Panc1 (cell line): ENCODE results near the gene NECTIN1. TPM values are rescaled to one million over a fixed set of nuclear protein-coding genes. Genes with fewer than 3 reads are reported as not detected.

Experiments
- ATAC-seq: fragments of 200-7000 bp; cut with Tn5 transposase; 2 replicates; pipeline ENCODE4 v1.9.1; 2020; ENCODE audit warnings: mild to moderate bottlenecking, moderate library complexity
- BruUV-seq: library from RNA; stranded (reverse); fragments of 400-500 nt; replicated peaks from 2 replicates; lab custom pipeline; 2021; lab: Mats Ljungman, UMichigan
- CTCF ChIA-PET: fragments of 300-600 bp; sonication (Branson Sonifier 250); formaldehyde crosslinking; loops from one replicate; lab custom pipeline; 2022; ENCODE audit warnings: antibody characterized with exemption; lab: Charles Lee
- POLR2A ChIA-PET: fragments of 300-600 bp; sonication (Branson Sonifier 250); formaldehyde crosslinking; loops from one replicate; lab custom pipeline; 2022; ENCODE audit warnings: antibody characterized with exemption; lab: Charles Lee
- DNase-seq: peaks from one replicate; pipeline ENCODE4 v3.0.0-alpha.2; 2010; ENCODE audit warnings: low read depth, low spot score
- H3K27ac ChIP-seq: 2 replicates; pipeline ENCODE4 v1.5.1; 2011; ENCODE audit warnings: mild to moderate bottlenecking, low read length, inconsistent platforms
- H3K27me3 ChIP-seq: fragments of 200-500 bp; sonication (Bioruptor generic); 2 replicates; pipeline ENCODE4 v1.6.0; 2014; ENCODE audit warnings: low read length, inconsistent platforms; ENCODE audit not compliant: control insufficient read depth, insufficient read depth
- H3K36me3 ChIP-seq: fragments of 200-500 bp; sonication (Bioruptor generic); 2 replicates; pipeline ENCODE4 v1.5.1; 2014; ENCODE audit warnings: inconsistent platforms, mild to moderate bottlenecking, low read length, moderate library complexity; ENCODE audit not compliant: control insufficient read depth, insufficient read depth
- H3K4me1 ChIP-seq: 2 replicates; pipeline ENCODE4 v1.5.1; 2011; ENCODE audit warnings: inconsistent platforms, mild to moderate bottlenecking, low read length, moderate library complexity; ENCODE audit not compliant: control insufficient read depth, insufficient read depth
- H3K4me3 ChIP-seq, 2 experiments: 2 replicates each; pipeline ENCODE4 v1.5.1; 2011 to 2012; ENCODE audit warnings: low read depth in 2 of 2, low read length in 2 of 2, mild to moderate bottlenecking in 2 of 2, inconsistent platforms in 1 of 2, moderate library complexity in 1 of 2
- H3K9me3 ChIP-seq: fragments of 200-500 bp; sonication (Bioruptor generic); 2 replicates; pipeline ENCODE4 v1.5.1; 2014; ENCODE audit warnings: low read depth, mild to moderate bottlenecking, inconsistent platforms, low read length, moderate library complexity; ENCODE audit not compliant: control insufficient read depth, insufficient read depth
- POLR2AphosphoS5 ChIP-seq: IDR thresholded peaks from 2 replicates; pipeline ENCODE4 v1.6.1; 2012; ENCODE audit warnings: mild to moderate bottlenecking, low read depth, low read length, moderate library complexity
- REST ChIP-seq, 2 experiments: IDR thresholded peaks; 2 replicates each; pipeline ENCODE4 v1.6.1; 2011 to 2012; ENCODE audit warnings: low read depth in 2 of 2, control low read depth in 1 of 2, low read length in 1 of 2, mild to moderate bottlenecking in 1 of 2, moderate library complexity in 1 of 2; ENCODE audit not compliant: insufficient read depth in 1 of 2
- SIN3A ChIP-seq: IDR thresholded peaks from 2 replicates; pipeline ENCODE4 v1.6.1; 2012; ENCODE audit warnings: low read depth, mild to moderate bottlenecking, low read length, moderate library complexity, borderline replicate concordance; ENCODE audit not compliant: insufficient read depth
- TCF7L2 ChIP-seq: IDR thresholded peaks from 2 replicates; pipeline ENCODE4 v1.6.1; 2011; ENCODE audit warnings: mild to moderate bottlenecking, low read depth, low read length, inconsistent platforms
- in situ Hi-C: cut with HindIII; loops from 2 replicates; pipeline ENCODE4 v1.10.0; 2016; ENCODE audit warnings: low sequenced_read_pairs, low pct_unique_long_range_greater_than_20kb
- intact Hi-C: fragments of 100-400 bp; cut with micrococcal nuclease; formaldehyde crosslinking; loops from one replicate; pipeline ENCODE4 v1.10.0; 2022; ENCODE audit not compliant: unreplicated experiment
- total RNA-seq: library from RNA; stranded (reverse); gene quantifications from one replicate; pipeline ENCODE4 v1.2.1, GENCODE V29; 2021; ENCODE audit not compliant: unreplicated experiment
- TF ChIP-seq, protein P1 (sequence below): fragments of 450-650 bp; IDR thresholded peaks from 2 replicates; pipeline ENCODE4 v1.5.1; 2017; ENCODE audit warnings: mild to moderate bottlenecking

NECTIN1 gene
- total RNA-seq, 1 experiment from 2014 or later: 14.6 TPM

DNA sequence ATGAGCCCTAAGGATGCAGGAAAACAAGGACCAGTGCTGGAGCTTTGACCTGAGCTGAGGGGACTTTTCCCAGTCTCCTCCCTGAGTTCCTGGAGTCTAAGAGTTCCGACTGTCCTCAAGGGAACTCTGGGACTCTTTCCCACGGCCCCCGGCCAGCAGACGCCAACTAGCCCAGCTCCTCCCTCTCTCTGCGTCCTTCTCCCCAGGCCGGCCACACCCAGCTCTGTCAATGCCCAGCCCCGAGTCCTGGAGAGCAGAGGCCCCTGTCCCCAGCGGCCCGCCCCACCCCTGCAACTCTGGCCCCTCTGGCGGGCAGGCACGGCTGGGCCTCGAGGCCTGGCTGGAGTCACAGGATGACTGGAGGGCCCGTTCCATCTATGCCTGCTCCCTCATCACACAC lies 29.8 kb downstream of the NECTIN1 start:
- Histone ChIP-seq H3K4me1 (no peaks in the 10 kb centered on the region), H3K4me3 (no peak overlapping the region), H3K9me3 (no peaks in the 10 kb centered on the region), H3K36me3 (no peaks in the 10 kb centered on the region), H3K27ac (no peak overlapping the region), H3K27me3 (no peaks in the 10 kb centered on the region)
- ATAC-seq (no peak), DNase-seq (no peak)
- CTCF ChIA-PET: no interaction called here
- TF ChIP-seq, protein P1, sequence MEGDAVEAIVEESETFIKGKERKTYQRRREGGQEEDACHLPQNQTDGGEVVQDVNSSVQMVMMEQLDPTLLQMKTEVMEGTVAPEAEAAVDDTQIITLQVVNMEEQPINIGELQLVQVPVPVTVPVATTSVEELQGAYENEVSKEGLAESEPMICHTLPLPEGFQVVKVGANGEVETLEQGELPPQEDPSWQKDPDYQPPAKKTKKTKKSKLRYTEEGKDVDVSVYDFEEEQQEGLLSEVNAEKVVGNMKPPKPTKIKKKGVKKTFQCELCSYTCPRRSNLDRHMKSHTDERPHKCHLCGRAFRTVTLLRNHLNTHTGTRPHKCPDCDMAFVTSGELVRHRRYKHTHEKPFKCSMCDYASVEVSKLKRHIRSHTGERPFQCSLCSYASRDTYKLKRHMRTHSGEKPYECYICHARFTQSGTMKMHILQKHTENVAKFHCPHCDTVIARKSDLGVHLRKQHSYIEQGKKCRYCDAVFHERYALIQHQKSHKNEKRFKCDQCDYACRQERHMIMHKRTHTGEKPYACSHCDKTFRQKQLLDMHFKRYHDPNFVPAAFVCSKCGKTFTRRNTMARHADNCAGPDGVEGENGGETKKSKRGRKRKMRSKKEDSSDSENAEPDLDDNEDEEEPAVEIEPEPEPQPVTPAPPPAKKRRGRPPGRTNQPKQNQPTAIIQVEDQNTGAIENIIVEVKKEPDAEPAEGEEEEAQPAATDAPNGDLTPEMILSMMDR: no peak
- TF ChIP-seq TCF7L2: no peak
- in situ Hi-C loops: no loop called here
- POLR2A ChIA-PET: no interaction called here
- intact Hi-C loops: no loop called here
- no TSS peak for BruUV-seq

DNA sequence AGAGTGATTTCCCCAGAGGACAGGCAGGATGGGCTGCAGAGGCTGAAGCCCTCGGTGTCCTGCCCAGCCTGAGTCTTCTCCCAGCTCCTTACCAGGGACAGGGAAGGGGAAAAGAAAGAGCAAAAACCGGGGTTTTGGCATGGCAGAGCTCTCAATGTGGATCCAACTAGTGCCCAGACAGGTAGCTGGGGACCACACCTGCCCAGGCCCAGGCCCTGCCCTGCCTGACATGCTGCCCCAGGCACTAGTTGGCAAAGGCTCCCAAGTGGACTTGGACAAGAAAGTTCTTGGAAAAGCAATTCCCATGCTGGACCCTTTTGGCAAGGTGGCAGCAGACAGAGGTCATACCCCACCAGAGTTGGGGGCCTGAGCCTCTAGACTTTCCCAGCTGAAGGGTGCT lies 31.1 kb downstream of the NECTIN1 start:
- CTCF ChIA-PET: interaction anchor here (0.6 kb wide), 1 partner anchor 405 kb away, joined by 3 read pairs; no protein-coding TSS in a partner anchor

DNA sequence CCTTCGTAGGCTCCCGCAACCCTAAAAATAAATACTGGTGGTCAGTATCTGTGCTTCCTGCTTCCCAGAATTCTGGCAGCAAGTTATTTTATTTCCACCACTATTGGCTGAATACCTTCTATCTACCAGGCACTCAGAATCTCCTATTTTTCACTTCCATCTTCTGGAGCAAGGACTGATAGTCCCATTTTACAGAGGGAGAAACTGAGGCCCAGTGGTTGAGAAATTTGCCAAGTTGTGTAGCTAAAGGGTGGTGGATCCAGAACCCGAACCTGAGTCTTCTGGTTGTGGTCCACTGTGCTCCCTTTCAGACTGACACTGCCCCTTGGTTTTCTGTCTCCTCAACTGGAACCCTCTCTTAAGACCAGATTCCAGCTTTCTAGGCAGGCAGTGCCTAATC lies 31.6 kb downstream of the NECTIN1 start:
- intact Hi-C loops: no loop called here

More for the DNA sequence above, 31.1 kb downstream of the NECTIN1 start:
- Histone ChIP-seq H3K4me1 (no peaks in the 10 kb centered on the region), H3K27ac (no peak overlapping the region), H3K27me3 (no peaks in the 10 kb centered on the region), H3K9me3 (no peaks in the 10 kb centered on the region), H3K4me3 (no peak overlapping the region), H3K36me3 (no peaks in the 10 kb centered on the region)
- no peak for DNase-seq
- TF ChIP-seq, protein P1: no peak
- POLR2A ChIA-PET: no interaction called here
- no TSS peak for BruUV-seq
- in situ Hi-C loops: no loop called here
- no peak for ATAC-seq
- intact Hi-C loops: no loop called here

More for the DNA sequence above, 31.6 kb downstream of the NECTIN1 start:
- Histone ChIP-seq H3K27me3 (no peaks in the 10 kb centered on the region), H3K4me1 (no peaks in the 10 kb centered on the region), H3K9me3 (no peaks in the 10 kb centered on the region), H3K36me3 (no peaks in the 10 kb centered on the region), H3K4me3 (no peak overlapping the region), H3K27ac (no peak overlapping the region)
- ChIA-PET CTCF (interaction anchor here (0.6 kb wide), 1 partner anchor 405 kb away, joined by 3 read pairs; no protein-coding TSS in a partner anchor), POLR2A (no interaction called here)
- no peak for TF ChIP-seq REST (IDR thresholded peaks at IDR 0.05; ENCODE audit: insufficient read depth in 1 of 2, low read depth in 2 of 2, low read length in 1 of 2)
- TF ChIP-seq TCF7L2: no peak
- TF ChIP-seq, protein P1: no peak
- no peak for TF ChIP-seq SIN3A
- TF ChIP-seq POLR2AphosphoS5: no peak
- no TSS peak for BruUV-seq
- DNase-seq: no peak
- no peak for ATAC-seq
- in situ Hi-C loops: no loop called here
